HG03439 (cell line): ENCODE data around the gene BICRAL.
A peak's percentile ranks its signal among the peaks of the same experiment; 100 is the strongest.
"Not testable (repeated sequence)": the region's sequence is repeated elsewhere in the genome, so short reads cannot be mapped to it uniquely, and the experiment has no call there.

Source experiments
- ATAC-seq: cut with Tn5 transposase; IDR thresholded peaks from one replicate; pipeline ENCODE4 v1.9.1; 2021; ENCODE audit warnings: mild to moderate bottlenecking, moderate library complexity; ENCODE audit not compliant: unreplicated experiment

The BICRAL gene

DNA sequence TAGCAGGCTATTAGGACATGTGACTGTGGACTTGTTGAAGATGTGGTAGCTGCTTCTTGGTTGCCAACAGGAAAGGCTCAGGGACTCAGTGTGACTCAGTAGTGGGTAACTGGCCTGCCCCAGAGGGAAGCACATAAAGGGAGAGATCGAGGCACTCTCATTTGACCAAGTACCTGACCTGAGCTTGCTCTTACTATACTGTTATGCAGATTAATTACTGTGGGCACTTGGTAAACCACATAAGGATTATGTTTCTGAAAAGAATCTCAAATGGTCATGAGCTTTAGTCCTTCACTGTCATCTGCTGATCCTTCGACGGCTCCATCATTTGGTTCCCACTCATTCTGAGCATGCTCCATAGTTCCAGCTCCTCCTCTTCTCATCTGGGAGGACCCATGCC lies 49.4 kb downstream of the BICRAL start:
- no peak for ATAC-seq

DNA sequence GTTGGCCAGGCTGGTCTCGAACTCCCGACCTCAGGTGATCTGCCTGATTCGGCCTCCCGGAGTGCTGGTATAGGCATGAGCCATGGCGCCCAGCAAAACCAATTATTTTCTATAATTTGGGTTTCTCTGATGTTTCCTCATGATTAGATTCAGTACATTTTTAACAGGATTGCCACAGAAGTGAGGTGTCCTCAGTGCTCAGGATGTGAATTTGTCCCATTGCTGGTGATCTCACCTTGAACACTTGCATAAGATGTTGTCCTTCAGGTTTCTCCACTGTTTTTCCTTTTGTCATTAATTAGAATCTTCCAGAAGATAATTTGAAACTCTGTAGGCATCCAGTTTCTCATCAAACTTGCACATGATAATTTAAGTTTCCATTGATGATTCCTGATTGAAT lies 52.2 kb downstream of the BICRAL start:
- no peak for ATAC-seq

DNA sequence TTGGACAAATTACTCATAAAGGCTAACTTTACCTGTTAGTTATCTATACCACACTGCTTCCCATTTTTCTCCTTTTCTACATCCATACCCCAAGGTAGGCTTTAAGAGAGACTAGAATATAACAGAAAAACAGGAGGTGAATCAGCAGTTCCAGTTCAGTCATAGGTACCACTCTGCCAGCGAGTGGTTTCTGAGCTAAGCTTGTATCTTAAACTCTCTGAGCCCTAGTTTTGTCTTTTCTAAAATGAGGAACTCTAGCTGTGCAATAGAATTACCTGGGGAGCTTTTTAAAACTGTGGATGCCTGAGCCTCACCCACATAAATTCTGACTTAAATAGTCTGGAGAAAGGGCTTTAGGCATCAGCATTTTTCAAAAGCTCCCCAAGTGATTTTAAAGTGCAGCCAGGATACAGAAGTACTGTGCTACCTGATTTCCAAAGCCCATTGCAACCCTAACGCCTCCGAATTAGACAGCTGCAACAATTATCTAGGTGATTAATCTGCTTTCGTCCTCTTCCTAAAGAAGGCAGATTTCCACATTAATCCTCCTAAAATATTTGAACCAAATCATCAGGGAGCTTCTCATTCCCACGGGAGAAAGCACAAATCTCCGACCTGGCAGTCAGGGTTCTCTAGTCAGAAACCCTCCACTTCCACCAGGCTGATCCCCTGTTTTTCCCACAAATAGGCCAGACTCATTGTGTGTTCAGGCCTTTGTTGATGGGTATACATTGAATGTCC lies 60.2 kb downstream of the BICRAL start:
- no peak for ATAC-seq

DNA sequence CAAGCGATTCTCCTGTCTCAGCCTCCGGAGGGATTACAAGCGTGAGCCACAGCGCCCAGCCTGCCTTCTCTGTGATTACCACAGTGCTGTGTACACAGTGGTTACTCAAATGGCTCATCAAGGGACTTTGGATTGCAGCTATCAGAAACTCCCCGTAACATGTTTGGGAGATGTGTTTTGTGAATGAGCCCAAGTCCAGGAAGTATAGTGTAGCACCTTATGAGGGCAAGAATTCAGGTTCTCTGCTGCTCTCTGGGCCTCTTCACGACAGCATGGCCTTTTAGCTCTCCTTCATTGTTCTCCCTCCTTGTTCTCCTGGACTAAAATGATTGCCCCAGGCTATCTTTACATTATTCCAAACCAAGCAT lies 63.5 kb downstream of the BICRAL start:
- ATAC-seq = no peak

DNA sequence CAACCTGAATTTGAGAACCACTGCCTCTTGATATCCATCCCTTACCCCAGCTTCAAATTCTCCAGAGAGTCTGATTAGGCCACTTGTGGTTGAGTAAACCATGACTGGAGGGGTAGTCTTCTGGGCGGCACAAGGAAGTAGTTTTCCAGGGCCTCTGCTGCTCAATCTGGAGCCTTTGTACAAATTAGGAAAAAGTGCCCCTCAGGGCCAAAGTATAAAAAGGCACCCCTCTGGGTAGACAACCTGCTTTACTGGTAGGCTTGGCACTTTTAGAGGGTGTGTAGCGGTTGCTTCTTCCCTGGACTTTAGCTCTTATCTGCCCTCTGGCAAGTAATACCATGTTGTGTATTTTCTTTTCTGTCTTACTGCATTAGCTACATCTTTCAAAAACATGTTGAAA lies 64.7 kb downstream of the BICRAL start:
- no peak for ATAC-seq

DNA sequence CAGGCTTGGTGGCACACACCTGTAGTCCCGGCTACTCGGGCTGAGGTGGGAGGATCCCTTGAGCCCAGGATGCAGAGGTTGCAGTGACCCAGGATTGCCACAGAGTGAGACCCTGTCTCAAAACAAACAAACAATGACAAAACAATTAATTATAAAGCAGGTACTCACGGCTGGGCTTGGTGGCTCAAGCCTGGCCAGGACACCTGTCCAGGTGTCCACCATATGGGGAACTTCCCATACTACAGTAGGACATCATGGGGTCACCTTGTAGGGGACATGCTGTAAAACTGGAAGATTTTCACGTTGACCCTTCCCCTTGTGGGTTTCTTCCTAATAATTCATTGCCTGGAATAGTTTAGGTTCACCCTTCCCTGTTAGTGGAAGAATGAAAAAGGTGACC lies 66.8 kb downstream of the BICRAL start:
- ATAC-seq = no peak

DNA sequence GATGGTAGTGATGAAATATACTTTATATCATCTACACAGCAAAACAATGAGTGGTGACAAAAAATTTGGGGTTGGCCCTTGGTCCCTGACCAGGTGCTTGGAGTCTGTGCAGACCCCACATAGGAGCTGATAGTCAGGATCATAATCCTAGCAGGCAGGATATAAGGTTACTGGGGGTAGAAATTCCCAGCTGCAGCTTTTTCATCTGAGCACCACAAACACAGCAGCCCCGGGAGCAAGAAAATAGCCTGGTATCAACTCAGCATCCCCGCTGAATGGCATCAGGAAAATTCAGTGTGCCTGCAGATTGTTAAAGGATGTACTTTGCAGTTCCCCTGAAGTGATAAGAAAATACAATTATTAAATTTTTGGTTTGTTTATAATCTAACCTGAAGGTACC lies 69.7 kb downstream of the BICRAL start:
- ATAC-seq = no peak

DNA sequence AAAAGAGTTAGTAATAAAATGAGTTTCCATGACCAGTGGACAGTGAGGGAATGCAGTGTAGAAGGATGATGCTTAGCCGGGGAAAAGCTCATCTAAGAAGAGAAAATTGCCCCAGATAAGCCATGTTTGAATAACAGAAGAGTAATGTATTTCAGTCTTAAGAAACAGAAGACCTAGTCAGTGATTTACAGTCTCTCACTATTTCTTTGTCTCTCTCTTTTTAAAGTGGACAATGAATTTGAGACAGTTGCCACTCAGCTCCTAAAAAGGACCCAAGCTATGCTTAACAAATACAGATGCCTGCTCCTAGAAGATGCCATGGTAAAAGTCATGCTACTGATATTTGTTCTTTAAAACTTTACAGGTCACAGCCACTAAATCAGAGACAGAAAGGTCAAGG lies 78.2 kb downstream of the BICRAL start:
- no peak for ATAC-seq

DNA sequence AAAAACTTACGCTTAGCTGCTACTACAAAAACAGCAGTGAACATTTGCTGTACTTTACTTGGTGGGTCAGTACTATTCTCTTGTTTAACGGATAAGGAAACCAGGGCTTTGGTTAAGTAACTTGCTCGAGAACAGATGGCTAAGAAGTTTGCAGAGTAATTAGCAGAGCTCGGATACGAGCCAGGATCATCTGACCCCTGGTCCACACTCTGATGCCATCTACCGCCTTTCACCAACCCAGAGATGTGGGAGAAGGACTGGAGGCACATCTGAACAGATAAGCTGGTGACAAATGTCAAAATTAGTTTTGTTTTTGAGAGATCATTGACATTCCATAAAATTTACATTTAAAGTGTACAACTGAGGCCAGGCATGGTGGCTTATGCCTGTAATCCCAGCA lies 78.6 kb downstream of the BICRAL start:
- no peak for ATAC-seq

DNA sequence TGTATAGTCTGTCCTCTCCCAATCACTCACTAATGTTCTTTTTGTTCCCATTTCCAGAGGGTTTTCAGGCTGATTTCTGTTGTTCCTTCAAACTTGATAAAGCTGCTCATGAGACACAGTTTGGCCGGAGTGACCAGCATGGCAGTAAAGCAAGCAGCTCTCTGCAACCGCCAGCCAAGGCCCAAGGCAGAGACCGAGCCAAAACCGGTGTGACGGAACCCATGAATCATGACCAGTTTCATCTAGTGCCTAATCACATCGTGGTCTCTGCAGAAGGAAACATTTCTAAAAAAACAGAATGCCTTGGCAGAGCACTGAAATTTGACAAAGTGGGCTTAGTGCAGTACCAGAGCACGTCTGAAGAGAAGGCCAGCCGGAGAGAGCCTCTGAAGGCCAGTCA lies 82.8 kb downstream of the BICRAL start:
- no peak for ATAC-seq

DNA sequence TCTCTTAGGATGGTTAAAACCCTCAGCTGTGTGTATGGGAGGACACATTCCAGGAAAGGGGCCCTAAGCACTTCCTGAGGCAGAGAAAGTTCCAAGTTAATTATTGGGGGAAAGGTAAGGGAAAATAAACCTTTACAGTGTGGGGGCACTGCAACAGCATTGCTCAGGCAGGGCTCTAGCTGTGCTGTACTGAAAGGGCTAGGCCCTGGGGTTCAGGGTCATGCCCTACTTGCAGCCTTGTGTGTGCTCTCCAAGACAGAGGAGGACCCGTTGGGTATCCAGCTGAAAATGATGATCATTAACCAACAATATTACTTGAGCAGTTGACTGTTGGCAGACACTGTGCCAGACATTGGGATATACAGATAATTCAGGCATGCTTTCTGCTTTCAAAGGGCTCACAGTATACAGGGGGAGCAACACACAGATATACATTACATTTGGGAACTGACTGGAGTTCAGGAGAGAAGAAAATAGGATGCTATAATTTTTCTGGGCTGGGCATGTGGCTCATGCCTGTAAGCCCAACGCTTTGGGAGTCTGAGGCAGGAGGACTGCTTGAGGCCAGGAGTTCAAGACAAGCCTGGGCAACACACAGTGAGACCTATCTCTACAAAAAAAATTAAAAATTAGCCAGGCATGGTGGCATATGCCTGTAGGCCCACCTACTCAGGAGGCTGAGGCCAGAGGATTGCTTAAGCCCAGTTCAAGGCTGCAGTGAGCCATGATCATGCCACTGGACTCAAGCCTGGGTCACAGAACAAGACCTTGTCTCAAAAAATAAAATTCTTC lies 88.5 kb downstream of the BICRAL start:
- ATAC-seq = no peak

DNA sequence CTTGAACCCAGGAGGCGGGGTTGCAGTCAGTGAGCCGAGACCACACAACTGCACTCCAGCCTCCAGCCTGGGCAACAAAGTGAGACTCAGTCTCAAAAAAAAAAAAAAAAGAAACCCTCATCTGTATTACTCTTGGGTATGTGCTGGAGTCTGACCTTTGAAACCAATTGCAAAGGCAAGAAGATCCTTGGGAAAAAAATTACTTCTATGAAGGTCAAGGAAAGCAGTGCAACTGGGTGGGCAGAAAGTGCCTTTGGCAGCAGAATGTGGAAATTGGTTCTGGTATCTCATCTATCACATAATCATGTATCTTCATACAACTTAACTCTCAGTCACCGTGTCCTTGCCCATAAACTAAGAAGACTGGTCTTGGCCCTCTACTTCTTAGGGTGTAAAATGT lies 89.9 kb downstream of the BICRAL start:
- no peak for ATAC-seq

DNA sequence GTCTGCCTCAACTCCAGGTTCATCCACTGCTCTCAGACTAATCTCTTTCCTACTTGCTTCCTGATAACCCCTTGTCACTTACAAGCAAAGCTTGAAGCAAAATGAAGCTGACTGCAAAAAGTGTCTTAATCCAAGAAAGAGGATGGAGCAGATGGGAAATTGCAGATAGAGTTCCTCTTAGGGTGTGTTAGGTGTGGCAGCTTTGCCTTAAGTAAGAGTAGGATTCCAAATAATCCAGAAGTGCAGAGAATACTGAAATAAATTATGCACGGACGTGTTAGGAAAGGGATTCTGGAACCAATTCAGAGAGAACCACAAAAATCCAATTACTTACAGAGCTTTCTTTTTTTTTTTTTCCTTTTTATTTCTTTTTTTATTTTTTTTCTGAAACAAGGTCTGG lies 91.5 kb downstream of the BICRAL start:
- ATAC-seq = no peak

DNA sequence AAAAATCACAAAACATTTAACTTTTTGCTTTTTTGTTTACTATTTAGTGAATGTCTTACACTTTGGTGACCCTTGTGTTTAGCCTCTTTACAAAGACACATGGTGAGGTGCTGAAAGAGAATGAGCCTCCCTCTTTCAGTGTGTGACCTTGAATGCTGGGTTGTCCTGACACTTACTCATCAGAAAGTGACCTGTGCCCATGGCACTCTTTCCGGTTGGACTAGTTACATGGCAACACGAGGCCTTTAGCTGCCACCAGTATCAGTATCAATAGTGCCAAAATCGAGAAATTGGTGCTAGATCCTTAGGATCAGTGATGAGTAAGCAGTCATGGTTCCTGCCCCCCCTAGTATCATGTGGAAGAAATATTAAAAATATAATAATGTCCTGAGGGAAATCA lies 95.8 kb downstream of the BICRAL start:
- no peak for ATAC-seq

DNA sequence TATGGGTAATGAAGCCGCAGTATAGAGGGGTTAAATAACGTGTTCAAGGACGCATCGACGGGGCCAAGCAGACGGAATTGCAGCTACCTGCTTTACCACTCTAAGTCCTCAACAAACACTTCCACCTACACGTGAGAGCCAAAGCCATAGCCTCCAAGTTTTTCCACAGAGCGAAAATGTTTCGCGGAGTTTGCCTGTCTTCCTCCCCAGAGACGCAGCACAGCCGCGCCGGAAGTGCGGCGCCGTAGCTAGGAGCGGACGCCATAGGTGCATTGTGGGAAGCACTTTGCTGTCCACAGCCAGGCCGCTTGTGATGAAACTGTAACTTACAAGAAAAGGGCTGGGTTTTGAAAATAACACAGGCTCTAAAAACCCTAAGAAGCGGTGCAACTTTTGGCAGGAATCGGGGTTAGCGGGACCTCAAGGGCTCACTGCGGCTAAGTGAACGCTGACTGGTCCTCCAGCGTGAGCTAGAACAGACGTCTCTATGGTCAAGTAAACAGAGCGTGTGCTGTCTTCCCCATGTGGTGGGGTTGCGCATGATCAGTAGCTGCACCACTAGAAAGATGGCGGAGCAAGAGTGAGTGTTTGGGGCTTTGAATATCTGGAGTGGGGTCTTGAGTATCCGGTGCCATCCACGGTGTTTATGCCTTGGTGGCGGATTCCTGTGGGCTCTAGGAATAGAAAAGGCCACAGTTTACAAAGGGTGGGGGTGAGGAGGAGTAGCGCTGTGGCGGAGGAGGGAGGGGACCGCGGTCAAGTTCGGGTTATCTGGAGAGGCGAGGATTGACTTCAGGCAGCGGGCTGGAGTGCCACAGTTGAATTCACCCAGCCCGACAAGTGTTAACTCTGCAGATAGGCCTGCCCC lies 97.8 kb downstream of the BICRAL start, which contains the start of gene RPL7L1:
TSS of gene RPL7L1 (plus strand) at position 245 of the 868 bp plus-strand sequence. CDS start at position 540, 295 bp downstream.
- peak; percentile 89 for ATAC-seq

DNA sequence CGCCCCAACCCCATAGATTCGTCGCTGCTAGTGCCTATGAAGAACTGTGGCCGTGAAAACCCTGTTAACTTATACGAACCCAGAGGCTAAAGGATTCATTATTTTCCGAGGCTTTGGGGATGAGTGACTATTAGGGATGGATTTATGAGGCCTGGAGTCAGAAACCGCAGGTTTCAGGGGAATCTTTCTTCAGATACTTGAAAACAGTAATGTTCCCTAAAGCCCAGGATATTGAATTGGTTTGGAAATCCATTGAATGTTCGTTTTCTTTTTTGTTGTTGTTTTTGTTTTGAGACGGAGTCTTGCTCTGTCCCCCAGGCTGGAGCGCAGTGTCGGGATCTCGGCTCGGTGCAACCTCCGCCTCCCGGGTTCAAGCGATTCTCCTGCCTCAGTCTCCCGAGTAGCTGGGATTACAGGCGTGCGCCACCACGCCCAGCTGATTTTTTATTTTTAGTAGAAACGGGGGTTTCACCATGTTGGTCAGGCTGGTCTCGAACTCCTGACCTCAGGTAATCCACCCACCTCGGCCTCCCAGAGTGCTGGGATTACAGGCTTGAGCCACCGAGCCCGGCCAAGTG lies 98.5 kb downstream of the BICRAL start:
- ATAC-seq = not testable (repeated sequence)

DNA sequence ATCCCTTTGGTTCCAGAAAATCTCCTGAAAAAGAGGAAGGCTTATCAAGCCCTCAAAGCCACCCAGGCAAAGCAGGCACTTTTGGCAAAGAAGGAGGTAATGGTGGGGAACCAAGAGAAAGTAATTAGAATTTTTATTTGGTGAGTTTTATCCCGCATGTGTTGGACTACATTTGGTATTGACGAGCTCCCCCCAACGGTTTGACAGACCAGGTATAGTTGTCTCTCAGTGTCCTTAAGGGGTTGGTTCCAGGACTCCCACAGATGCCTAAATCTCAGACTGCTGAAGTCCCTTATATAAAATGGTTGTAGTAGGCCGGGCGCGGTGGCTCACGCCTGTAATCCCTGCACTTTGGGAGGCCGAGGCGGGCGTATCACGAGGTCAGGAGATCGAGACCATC lies 99.0 kb downstream of the BICRAL start:
- not testable (repeated sequence) for ATAC-seq

DNA sequence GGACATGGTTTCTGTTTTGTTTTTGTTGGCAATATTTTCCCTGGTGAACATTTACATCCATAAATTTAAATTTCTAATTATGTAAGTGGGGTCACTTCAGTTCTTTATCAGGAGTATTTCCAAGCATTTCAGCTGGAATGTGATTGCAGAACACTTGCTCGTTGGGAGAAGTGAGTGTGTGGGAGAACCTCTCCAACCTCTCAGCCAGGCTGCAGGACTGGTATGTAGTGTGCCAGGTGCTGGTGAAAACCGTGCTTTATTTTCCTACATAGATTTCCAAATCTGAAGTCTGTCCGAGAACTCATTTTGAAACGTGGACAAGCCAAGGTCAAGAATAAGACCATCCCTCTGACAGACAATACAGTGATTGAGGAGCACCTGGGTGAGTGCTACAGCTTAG lies 103.8 kb downstream of the BICRAL start:
- no peak for ATAC-seq

DNA sequence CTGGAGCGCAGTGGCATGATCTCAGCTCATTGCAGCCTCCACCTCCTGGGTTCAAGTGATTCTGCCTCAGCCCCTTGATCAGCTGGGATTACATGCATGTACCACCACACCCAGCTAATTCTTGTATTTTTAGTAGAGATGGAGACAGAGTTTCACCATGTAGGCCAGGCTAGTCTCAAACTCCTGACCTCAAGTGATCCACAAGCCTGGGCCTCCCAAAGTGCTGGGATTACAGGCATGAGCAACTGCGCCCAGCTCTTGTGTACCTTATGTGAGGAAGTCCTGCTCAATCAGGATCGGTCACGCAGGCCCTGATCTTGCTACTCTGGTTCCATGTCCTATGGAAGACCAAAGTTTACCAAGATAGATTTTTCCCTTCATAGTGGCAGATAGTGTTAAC lies 106.3 kb downstream of the BICRAL start:
- not testable (repeated sequence) for ATAC-seq

DNA sequence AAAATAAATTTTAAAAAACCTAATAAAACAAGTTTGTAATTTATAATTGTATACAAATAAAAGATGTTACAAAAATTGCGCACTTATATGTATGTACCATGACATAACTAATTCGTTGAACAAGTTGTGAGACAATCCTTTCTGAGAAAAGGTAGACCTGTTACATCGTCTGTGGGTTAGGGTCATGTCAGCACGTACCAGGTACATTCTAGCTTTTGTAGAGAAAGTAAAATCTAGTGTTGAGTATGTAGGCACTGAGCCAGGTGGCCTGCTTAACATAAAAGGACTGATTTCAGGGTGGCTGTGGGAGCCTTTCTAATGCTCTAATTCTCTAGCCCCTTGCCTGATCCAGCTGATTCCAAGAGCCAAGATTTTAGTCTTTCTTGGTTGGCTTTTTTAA lies 108.0 kb downstream of the BICRAL start:
- ATAC-seq = no peak
